ENCODE data around the gene ZBTB47. TPM values are rescaled to one million over a fixed set of nuclear protein-coding genes. Genes with fewer than 3 reads are reported as not detected.

ZBTB47 gene
- total and polyA plus RNA-seq, 2 experiments from 2014 or later = 5.2 to 72.8 TPM

GRCh38 chr3:42612217-42612616 lies 41.3 kb upstream of the ZBTB47 start:
- no peak for DNase-seq
- H3K79me2 ChIP-seq (ENCODE audit: insufficient read depth) = peaks cover 100% of the 10 kb centered on the region
- H3F3A ChIP-seq (ENCODE audit: insufficient read depth) = no peaks in the 10 kb centered on the region
- H3K36me3 ChIP-seq (ENCODE audit: low read depth) = peaks cover 3% of the 10 kb centered on the region; the same call in 1 of the 2 replicates
- WGBS, 2 experiments (ENCODE audit: low coverage in 1 of 2, low lambda C conversion rate in 2 of 2, missing lambda C conversion rate in 2 of 2) = 73 to 81% methylated on average over 1 of the region's 1 CpG
- no peak overlapping the region for H3K4me3 ChIP-seq
- no peaks in the 10 kb centered on the region; the same call in 1 of the 2 replicates for H4K20me1 ChIP-seq (ENCODE audit: insufficient read depth)
- in situ Hi-C loops (cut with MboI) = no loop called here
- no peak overlapping the region for H3K27ac ChIP-seq
- H3K4me1 ChIP-seq (ENCODE audit: insufficient read depth) = peaks cover 10% of the 10 kb centered on the region; the same call in 1 of the 2 replicates
- no peak overlapping the region for H2AFZ ChIP-seq
- no peaks in the 10 kb centered on the region for H3K27me3 ChIP-seq (replicated peaks; ENCODE audit: insufficient read depth)
- H3K9ac ChIP-seq = no peak overlapping the region
- no peaks in the 10 kb centered on the region for H3K9me3 ChIP-seq (ENCODE audit: low read depth)
- H3K4me2 ChIP-seq (ENCODE audit: unreplicated experiment) = no peak overlapping the region
- TF ChIP-seq EZH2 (IDR thresholded peaks at IDR 0.05; ENCODE audit: insufficient read depth, poor library complexity, severe bottlenecking) (no peak), EZH2phosphoT487 (IDR thresholded peaks at IDR 0.05; ENCODE audit: insufficient read depth, low read depth) (no peak)
- H3K9me2 ChIP-seq (ENCODE audit: insufficient read depth) = no peaks in the 10 kb centered on the region

GRCh38 chr3:42612928-42613327 lies 40.6 kb upstream of the ZBTB47 start:
- TF ChIP-seq EZH2 (IDR thresholded peaks at IDR 0.05; ENCODE audit: insufficient read depth, poor library complexity, severe bottlenecking) (no peak), EZH2phosphoT487 (IDR thresholded peaks at IDR 0.05; ENCODE audit: insufficient read depth, low read depth) (no peak)
- peak overlapping the region; percentile 0; the same call in 1 of the 2 replicates for H3K27ac ChIP-seq

GRCh38 chr3:42613462-42613861 lies 40.0 kb upstream of the ZBTB47 start:
- WGBS, 2 experiments (ENCODE audit: low coverage in 1 of 2, low lambda C conversion rate in 2 of 2, missing lambda C conversion rate in 2 of 2) = 75 to 80% methylated on average over 2 of the region's 2 CpGs
- Histone ChIP-seq H3K27ac (no peak overlapping the region), H3K4me1 (ENCODE audit: insufficient read depth) (peaks cover 10% of the 10 kb centered on the region; the same call in 1 of the 2 replicates), H3K9me2 (ENCODE audit: insufficient read depth) (no peaks in the 10 kb centered on the region), H3K9me3 (ENCODE audit: low read depth) (no peaks in the 10 kb centered on the region), H3K36me3 (ENCODE audit: low read depth) (0 out of 2 replicates have a peak, but pooled peaks cover 6% of the 10 kb centered on the region), H3K9ac (no peak overlapping the region), H3F3A (ENCODE audit: insufficient read depth) (no peaks in the 10 kb centered on the region), H4K20me1 (ENCODE audit: insufficient read depth) (no peaks in the 10 kb centered on the region; the same call in 1 of the 2 replicates), H3K4me3 (no peak overlapping the region), H3K27me3 (replicated peaks; ENCODE audit: insufficient read depth) (no peaks in the 10 kb centered on the region), H3K4me2 (ENCODE audit: unreplicated experiment) (no peak overlapping the region), H3K79me2 (ENCODE audit: insufficient read depth) (peaks cover 100% of the 10 kb centered on the region), H2AFZ (no peak overlapping the region)
- TF ChIP-seq EZH2phosphoT487 (IDR thresholded peaks at IDR 0.05; ENCODE audit: insufficient read depth, low read depth) = no peak
- TF ChIP-seq EZH2 (IDR thresholded peaks at IDR 0.05; ENCODE audit: insufficient read depth, poor library complexity, severe bottlenecking) = no peak
- DNase-seq = peak; percentile 38
- in situ Hi-C loops (cut with MboI) = no loop called here

More at GRCh38 chr3:42612928-42613327, 40.6 kb upstream of the ZBTB47 start:
- no peaks in the 10 kb centered on the region for H3F3A ChIP-seq (ENCODE audit: insufficient read depth)
- 0 out of 2 replicates have a peak, but pooled peaks cover 9% of the 10 kb centered on the region for H3K36me3 ChIP-seq (ENCODE audit: low read depth)
- no peak overlapping the region for H3K9ac ChIP-seq
- H3K4me3 ChIP-seq = no peak overlapping the region
- H3K4me2 ChIP-seq (ENCODE audit: unreplicated experiment) = no peak overlapping the region
- H2AFZ ChIP-seq = no peak overlapping the region
- 88 to 93% methylated on average over 3 of the region's 3 CpGs for WGBS, 2 experiments (ENCODE audit: low coverage in 1 of 2, low lambda C conversion rate in 2 of 2, missing lambda C conversion rate in 2 of 2)
- peaks cover 10% of the 10 kb centered on the region; the same call in 1 of the 2 replicates for H3K4me1 ChIP-seq (ENCODE audit: insufficient read depth)
- H3K9me3 ChIP-seq (ENCODE audit: low read depth) = no peaks in the 10 kb centered on the region
- H4K20me1 ChIP-seq (ENCODE audit: insufficient read depth) = no peaks in the 10 kb centered on the region; the same call in 1 of the 2 replicates
- in situ Hi-C loops (cut with MboI) = no loop called here
- no peaks in the 10 kb centered on the region for H3K9me2 ChIP-seq (ENCODE audit: insufficient read depth)
- no peaks in the 10 kb centered on the region for H3K27me3 ChIP-seq (replicated peaks; ENCODE audit: insufficient read depth)
- H3K79me2 ChIP-seq (ENCODE audit: insufficient read depth) = peaks cover 100% of the 10 kb centered on the region
- no peak for DNase-seq

- H3K4me3 ChIP-seq = no peak overlapping the region
- whole genome bisulfite sequencing, 2 experiments (ENCODE audit: low coverage in 1 of 2, low lambda C conversion rate in 2 of 2, missing lambda C conversion rate in 2 of 2) = 97 to 100% methylated on average over 2 of the region's 2 CpGs
- peaks cover 38% of the 10 kb centered on the region for H3F3A ChIP-seq (ENCODE audit: insufficient read depth)
- no peak overlapping the region for H3K27ac ChIP-seq
- H3K9ac ChIP-seq = no peak overlapping the region
- no peak overlapping the region for H2AFZ ChIP-seq
- H3K4me1 ChIP-seq (ENCODE audit: insufficient read depth) = peaks cover 14% of the 10 kb centered on the region
- H3K27me3 ChIP-seq (replicated peaks; ENCODE audit: insufficient read depth) = no peaks in the 10 kb centered on the region
- H3K9me2 ChIP-seq (ENCODE audit: insufficient read depth) = no peaks in the 10 kb centered on the region
- H3K36me3 ChIP-seq (ENCODE audit: low read depth) = peaks cover 62% of the 10 kb centered on the region
- no peak overlapping the region for H3K4me2 ChIP-seq (ENCODE audit: unreplicated experiment)
- DNase-seq = no peak
- 0 out of 2 replicates have a peak, but pooled peaks cover 5% of the 10 kb centered on the region for H4K20me1 ChIP-seq (ENCODE audit: insufficient read depth)
- no peaks in the 10 kb centered on the region for H3K9me3 ChIP-seq (ENCODE audit: low read depth)
- no peak for TF ChIP-seq EZH2 (IDR thresholded peaks at IDR 0.05; ENCODE audit: insufficient read depth, poor library complexity, severe bottlenecking)
- TF ChIP-seq EZH2phosphoT487 (IDR thresholded peaks at IDR 0.05; ENCODE audit: insufficient read depth, low read depth) = no peak
- H3K79me2 ChIP-seq (ENCODE audit: insufficient read depth) = peaks cover 86% of the 10 kb centered on the region
- in situ Hi-C loops (cut with MboI) = no loop called here
Observed at GRCh38 chr3:42631620-42632019, 21.9 kb upstream of the ZBTB47 start.

Measured in GM23248 (cell line).